GM19324 (cell line): ENCODE results near the gene PIK3AP1.

Source experiments
- ATAC-seq: cut with Tn5 transposase; IDR thresholded peaks from one replicate; pipeline ENCODE4 v1.9.1; 2021; ENCODE audit warnings: mild to moderate bottlenecking, moderate library complexity; ENCODE audit not compliant: unreplicated experiment, low FRiP score

PIK3AP1 gene

GRCh38 chr10:96646751-96647166, 73.6 kb downstream of the PIK3AP1 start:
- no peak for ATAC-seq

GRCh38 chr10:96646301-96646700, 74.0 kb downstream of the PIK3AP1 start:
- ATAC-seq = no peak

- ATAC-seq = no peak
These were observed 75.1 kb downstream of the PIK3AP1 start for GRCh38 chr10:96645191-96645721.

- ATAC-seq = no peak
These were observed 76.4 kb downstream of the PIK3AP1 start for GRCh38 chr10:96643920-96644319.

DNA sequence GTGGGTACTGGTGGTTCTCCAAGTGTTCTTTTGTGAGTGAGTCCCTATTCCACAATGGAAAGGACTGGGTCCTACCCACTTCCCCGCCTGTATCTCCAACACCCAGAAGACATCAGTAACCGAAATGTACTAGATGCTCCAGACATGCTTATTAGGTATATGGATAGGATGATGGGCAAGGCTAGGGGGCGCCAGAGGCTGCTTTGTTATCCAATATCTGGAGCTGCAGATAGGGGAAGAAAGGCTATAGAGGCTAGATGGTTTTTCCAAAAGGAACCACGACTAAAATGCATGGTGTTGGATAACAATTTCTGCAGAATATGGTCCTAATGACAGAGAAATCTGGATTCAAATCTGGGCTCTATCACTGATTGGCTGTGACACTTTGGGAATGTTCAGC, 77.3 kb downstream of the PIK3AP1 start:
- no peak for ATAC-seq

GRCh38 chr10:96642530-96642929, 77.8 kb downstream of the PIK3AP1 start:
- no peak for ATAC-seq

DNA sequence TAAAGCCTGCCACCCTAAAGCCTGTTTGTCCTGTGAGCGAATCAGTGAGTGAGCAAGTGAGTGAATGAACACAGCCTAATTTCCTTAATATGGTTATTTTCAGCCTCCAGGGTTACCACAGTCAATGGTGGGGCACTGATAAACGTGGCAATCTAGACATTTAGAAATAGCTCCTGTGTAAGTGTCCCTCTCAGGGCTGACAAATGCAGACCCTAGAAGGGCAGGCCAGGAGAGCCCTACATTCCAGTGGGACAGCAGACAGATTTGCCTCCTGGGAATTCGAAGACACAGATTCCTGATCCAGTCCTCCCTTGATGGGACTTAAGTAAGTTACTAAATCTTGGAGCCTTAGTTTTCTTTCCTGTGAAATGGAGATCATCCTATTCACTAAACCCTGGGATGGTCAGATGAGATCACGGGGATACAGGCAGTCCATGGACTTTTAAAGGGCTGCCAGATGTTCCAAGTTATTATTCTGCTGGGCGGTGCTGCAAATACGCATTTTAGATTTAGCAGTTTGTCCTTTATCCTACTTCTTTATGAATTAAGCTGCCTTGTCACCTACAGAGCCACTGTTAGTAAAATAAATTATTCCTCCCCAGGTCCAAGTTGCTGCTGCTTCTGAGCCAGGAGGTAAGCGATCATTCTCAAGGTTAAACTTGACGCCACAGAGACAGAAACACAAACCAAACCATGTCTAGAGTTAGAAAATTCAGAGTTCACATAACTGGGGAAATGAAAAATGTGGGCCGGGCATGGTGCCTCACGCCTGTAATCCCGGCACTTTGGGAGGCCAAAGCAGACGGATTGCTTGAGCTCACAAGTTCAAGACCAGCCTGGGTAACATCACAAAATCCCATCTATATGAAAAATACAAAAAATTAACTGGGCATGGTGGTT, 78.7 kb downstream of the PIK3AP1 start:
- ATAC-seq = no peak

- ATAC-seq = no peak
These were observed 80.4 kb downstream of the PIK3AP1 start for GRCh38 chr10:96639899-96640298.

DNA sequence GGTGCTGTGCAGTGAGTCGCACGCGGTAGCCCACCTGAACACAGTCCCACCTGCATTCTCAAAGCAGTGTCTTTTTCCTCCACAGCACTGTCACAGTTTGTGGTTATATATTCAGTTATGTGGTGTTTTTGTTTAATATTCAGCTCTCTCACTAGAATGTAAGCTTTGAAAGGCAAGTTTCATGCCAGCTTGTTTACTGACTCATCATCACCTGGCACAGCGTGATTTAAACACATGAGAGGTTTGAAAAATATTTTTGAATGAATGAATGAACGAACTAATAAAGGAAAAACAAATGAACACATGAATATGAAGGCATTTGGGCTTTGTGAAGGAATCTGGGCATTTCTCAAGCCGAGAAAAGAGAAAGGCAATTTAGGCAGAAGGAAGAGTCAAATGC, 81.6 kb downstream of the PIK3AP1 start:
- ATAC-seq = no peak

GRCh38 chr10:96638120-96638519, 82.2 kb downstream of the PIK3AP1 start:
- ATAC-seq = no peak

DNA sequence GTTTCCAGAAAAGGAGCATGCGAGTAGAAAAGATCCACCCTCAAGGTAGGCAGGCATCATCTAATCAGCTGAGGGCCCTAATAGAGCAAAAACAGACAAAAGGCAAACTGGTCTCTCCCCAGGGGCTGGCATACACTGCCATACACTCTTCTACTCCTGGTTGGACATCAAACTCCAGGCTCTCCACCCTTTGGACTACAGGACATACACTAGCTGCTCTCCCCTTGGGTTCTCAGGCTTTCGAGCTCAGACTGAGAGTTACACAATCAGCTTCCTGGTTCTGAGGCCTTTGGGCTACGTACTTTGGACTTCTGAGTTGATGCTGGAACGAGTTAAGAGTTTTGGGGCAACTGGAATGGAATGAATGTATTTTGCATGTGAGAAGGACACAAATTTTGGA, 82.6 kb downstream of the PIK3AP1 start:
- ATAC-seq = no peak

- ATAC-seq = no peak
These were observed 83.8 kb downstream of the PIK3AP1 start for GRCh38 chr10:96636551-96636950.

GRCh38 chr10:96632974-96633710, 87.2 kb downstream of the PIK3AP1 start:
- no peak for ATAC-seq

- ATAC-seq = no peak
These were observed 93.0 kb downstream of the PIK3AP1 start for GRCh38 chr10:96627292-96627691.

DNA sequence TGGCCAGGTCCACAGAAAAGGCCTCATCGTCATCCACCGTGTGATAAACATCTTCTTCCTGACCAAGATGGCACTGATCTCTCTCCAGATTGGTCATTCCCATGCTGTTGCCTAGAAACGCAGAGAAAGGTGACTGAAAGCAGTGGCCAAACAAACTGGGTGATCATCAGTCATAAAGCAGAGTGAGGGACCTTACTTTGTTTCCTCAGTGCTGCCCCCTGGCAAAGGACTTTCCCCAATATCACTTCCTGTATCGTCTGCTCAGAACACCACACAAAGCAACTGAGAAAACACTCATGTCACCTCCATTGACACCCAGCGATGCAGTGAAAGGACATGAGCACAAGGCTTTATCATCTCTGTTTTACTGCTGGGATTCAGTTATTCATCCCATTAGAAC, 93.5 kb downstream of the PIK3AP1 start:
- ATAC-seq = no peak

DNA sequence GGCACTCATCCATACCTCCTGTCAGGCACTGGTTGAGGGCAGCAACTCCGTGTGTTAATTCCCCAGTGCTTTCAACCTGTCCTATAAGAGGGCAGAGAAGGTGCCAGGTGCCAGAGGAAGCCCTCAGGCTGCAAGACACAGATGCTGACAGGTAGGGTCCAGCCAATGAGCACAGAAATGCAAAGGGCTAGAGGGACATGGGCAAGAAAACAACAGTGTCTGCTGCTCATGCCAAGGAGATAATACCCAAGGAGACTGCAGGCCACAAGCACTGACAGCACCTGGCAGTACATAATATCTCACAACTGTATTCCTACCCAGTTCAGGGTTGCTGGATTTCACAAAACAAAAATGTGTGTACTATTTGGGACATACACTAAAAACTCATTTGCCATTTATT, 95.1 kb downstream of the PIK3AP1 start:
- ATAC-seq = no peak

DNA sequence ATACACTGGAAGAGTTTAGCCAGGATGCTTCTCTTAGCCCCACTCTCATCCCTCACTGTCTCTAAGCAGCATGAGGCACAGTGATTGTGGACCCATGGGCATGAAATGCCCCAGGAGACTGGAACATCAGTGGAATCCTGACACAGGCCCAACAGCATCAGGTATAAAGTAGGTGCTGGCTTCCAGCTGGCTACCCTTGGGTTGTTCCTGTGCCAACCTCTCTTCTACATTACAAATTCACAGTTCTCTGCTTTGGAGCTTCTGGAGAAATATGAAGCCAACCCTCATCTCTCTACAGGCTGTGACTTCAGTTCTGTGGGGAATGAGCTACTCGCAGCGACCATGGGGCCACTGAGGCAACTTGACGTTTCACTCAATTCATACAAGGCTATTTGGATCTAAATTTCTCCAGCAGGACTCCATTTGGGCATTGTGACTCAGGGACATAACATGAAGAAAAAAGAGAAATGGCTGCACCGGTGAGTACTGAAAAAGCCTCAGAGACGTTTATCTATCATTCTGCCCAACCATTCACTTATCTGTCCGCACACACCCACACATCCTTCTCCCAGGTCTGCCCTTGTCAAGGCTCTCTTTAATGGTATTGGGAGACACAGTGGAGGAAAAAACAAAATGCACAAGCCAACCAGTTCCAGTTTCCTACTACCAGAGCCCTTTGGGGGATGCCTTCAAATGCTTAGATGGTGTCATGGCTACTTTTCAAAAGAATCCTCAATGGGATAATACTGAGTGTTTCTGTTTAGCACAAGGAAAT, 98.1 kb downstream of the PIK3AP1 start:
- ATAC-seq = no peak

DNA sequence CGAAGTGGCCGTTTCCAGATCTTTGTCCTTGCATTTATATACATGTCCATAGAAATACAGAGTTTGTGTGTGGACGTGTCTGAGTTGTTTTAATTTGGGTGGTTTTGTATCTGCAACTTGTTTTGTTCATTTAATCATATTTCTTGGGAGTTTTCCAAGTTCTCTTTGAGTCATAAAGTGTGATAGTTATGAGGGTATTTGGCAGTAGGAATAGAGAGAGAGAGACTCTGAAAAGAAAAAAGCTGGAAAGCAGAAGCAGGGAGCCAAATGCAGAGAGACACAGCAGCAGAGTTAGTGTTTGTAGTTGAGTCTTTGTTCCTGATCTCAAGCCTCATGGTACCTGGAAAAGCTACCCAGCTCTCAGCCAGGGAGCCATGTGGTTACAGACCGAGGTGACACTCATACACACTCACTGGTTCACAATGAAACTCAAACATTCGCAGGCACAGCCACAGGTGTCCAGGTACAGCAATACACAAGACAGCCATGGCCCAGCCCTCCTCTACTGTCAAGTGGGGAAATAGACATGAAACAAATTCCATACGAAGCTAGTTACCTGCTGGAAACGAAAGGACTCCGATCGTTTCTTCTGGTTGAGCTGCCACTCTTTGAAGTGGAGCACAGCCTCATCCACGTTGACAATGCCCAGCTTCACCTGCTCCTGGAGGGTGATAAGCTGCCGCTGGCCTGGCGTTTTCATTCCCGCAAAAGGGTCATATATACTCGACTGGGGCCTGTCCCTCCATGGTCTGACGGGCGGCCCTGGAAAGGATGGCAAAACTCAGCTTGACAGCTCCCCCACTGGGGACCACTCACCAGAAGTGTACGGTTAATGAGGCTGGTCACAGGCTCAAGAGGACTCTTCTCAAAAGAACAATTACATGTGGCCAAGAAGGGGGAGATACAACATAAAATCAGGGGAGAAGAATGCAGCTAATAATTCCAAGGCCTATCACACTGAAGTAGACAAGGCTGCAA, 100.2 kb downstream of the PIK3AP1 start:
- ATAC-seq = no peak

DNA sequence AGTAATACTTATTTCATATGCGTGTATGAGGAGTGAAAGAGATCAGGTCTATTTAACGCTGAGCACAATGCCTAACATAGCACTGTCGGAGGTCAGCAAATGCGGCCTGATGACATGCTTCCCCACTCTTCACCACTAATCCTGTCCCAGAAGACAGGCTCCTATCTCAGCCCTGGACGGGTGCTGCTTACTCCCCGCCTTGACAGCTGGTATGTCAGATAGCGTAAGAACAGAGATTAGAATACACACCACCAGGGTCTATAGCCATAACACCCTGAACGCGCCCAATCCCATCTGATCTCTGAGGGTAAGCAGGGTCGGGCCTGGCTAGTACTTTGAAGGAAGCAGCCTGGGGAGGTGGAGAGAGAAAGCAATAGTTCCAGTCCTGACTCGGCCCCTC, 101.2 kb downstream of the PIK3AP1 start:
- no peak for ATAC-seq

GRCh38 chr10:96618653-96619052, 101.7 kb downstream of the PIK3AP1 start:
- ATAC-seq = no peak
